ENCODE data around the gene ZC3H7A. TPM values are rescaled to one million over a fixed set of nuclear protein-coding genes. Genes with fewer than 3 reads are reported as not detected.

The ZC3H7A gene
- total and polyA plus RNA-seq, 2 of the 13 experiments (the other 11 are each of a cell fraction or from before 2014, with no cell fraction given), result 29.2 to 36.8 TPM

DNA sequence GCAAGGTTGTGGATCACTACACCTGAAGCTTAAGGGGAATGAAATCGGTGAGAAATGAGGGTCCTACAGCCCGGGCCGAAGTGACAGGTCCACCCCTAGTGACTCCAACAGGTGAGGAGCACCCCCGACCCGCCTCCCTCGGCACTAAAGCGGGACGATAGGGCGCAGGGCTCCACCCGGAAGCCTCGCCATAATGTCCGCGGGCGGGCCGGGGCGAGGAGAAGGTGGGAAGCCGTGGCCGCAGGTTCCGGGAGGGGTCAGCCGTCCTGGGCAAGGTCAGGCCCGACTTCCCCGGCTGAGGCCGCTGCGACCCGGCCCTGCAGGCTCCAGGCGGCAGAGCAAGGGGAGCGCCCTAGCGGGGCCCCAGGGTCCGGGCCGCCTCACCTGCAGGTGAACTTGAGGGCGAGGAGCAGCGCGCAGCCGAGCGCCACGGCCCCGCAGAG lies 54.9 kb downstream of the ZC3H7A start (continued):
- TF ChIP-seq ZNF572 (CRISPR knock-in tag; IDR thresholded peaks at IDR 0.05), result no peak
- no peak for TF ChIP-seq ZNF570 (CRISPR knock-in tag; IDR thresholded peaks at IDR 0.05; ENCODE audit: borderline replicate concordance)
- TF ChIP-seq, protein P1, sequence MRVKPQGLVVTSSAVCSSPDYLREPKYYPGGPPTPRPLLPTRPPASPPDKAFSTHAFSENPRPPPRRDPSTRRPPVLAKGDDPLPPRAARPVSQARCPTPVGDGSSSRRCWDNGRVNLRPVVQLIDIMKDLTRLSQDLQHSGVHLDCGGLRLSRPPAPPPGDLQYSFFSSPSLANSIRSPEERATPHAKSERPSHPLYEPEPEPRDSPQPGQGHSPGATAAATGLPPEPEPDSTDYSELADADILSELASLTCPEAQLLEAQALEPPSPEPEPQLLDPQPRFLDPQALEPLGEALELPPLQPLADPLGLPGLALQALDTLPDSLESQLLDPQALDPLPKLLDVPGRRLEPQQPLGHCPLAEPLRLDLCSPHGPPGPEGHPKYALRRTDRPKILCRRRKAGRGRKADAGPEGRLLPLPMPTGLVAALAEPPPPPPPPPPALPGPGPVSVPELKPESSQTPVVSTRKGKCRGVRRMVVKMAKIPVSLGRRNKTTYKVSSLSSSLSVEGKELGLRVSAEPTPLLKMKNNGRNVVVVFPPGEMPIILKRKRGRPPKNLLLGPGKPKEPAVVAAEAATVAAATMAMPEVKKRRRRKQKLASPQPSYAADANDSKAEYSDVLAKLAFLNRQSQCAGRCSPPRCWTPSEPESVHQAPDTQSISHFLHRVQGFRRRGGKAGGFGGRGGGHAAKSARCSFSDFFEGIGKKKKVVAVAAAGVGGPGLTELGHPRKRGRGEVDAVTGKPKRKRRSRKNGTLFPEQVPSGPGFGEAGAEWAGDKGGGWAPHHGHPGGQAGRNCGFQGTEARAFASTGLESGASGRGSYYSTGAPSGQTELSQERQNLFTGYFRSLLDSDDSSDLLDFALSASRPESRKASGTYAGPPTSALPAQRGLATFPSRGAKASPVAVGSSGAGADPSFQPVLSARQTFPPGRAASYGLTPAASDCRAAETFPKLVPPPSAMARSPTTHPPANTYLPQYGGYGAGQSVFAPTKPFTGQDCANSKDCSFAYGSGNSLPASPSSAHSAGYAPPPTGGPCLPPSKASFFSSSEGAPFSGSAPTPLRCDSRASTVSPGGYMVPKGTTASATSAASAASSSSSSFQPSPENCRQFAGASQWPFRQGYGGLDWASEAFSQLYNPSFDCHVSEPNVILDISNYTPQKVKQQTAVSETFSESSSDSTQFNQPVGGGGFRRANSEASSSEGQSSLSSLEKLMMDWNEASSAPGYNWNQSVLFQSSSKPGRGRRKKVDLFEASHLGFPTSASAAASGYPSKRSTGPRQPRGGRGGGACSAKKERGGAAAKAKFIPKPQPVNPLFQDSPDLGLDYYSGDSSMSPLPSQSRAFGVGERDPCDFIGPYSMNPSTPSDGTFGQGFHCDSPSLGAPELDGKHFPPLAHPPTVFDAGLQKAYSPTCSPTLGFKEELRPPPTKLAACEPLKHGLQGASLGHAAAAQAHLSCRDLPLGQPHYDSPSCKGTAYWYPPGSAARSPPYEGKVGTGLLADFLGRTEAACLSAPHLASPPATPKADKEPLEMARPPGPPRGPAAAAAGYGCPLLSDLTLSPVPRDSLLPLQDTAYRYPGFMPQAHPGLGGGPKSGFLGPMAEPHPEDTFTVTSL (CRISPR knock-in tag; IDR thresholded peaks at IDR 0.05; ENCODE audit: borderline replicate concordance), result no peak
- 0 out of 2 replicates have a peak, but pooled peaks have one; percentile 42 for TF ChIP-seq ZNF232 (CRISPR knock-in tag; IDR thresholded peaks at IDR 0.05; ENCODE audit: borderline replicate concordance)
- TF ChIP-seq RFX1 (IDR thresholded peaks at IDR 0.05), result no peak
- TF ChIP-seq, protein P2, sequence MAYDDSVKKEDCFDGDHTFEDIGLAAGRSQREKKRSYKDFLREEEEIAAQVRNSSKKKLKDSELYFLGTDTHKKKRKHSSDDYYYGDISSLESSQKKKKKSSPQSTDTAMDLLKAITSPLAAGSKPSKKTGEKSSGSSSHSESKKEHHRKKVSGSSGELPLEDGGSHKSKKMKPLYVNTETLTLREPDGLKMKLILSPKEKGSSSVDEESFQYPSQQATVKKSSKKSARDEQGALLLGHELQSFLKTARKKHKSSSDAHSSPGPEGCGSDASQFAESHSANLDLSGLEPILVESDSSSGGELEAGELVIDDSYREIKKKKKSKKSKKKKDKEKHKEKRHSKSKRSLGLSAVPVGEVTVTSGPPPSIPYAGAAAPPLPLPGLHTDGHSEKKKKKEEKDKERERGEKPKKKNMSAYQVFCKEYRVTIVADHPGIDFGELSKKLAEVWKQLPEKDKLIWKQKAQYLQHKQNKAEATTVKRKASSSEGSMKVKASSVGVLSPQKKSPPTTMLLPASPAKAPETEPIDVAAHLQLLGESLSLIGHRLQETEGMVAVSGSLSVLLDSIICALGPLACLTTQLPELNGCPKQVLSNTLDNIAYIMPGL (CRISPR knock-in tag; IDR thresholded peaks at IDR 0.05; ENCODE audit: borderline replicate concordance in 1 of 2, low read depth in 1 of 2), result peak in 1 of 2 experiments; percentile 28; a peak in 3 of 4 replicates
- TF ChIP-seq GABPA (IDR thresholded peaks at IDR 0.05; ENCODE audit: low read depth, low read length), result 0 out of 2 replicates have a peak, but pooled peaks have one; percentile 28
- no peak for TF ChIP-seq GABPA (CRISPR knock-in tag; IDR thresholded peaks at IDR 0.05; ENCODE audit: low read depth)
- peak; percentile 77 for TF ChIP-seq ZNF263 (CRISPR knock-in tag; IDR thresholded peaks at IDR 0.05)
- TF ChIP-seq ATRX (CRISPR knock-in tag; IDR thresholded peaks at IDR 0.05; ENCODE audit: borderline replicate concordance), result no peak
- TF ChIP-seq, protein P3, sequence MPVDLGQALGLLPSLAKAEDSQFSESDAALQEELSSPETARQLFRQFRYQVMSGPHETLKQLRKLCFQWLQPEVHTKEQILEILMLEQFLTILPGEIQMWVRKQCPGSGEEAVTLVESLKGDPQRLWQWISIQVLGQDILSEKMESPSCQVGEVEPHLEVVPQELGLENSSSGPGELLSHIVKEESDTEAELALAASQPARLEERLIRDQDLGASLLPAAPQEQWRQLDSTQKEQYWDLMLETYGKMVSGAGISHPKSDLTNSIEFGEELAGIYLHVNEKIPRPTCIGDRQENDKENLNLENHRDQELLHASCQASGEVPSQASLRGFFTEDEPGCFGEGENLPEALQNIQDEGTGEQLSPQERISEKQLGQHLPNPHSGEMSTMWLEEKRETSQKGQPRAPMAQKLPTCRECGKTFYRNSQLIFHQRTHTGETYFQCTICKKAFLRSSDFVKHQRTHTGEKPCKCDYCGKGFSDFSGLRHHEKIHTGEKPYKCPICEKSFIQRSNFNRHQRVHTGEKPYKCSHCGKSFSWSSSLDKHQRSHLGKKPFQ (CRISPR knock-in tag; IDR thresholded peaks at IDR 0.05; ENCODE audit: insufficient replicate concordance), result peak; percentile 40
- TF ChIP-seq NFE2 (CRISPR knock-in tag; IDR thresholded peaks at IDR 0.05), result no peak
- TF ChIP-seq ZNF557 (CRISPR knock-in tag; IDR thresholded peaks at IDR 0.05), result no peak
- TF ChIP-seq, protein P4, sequence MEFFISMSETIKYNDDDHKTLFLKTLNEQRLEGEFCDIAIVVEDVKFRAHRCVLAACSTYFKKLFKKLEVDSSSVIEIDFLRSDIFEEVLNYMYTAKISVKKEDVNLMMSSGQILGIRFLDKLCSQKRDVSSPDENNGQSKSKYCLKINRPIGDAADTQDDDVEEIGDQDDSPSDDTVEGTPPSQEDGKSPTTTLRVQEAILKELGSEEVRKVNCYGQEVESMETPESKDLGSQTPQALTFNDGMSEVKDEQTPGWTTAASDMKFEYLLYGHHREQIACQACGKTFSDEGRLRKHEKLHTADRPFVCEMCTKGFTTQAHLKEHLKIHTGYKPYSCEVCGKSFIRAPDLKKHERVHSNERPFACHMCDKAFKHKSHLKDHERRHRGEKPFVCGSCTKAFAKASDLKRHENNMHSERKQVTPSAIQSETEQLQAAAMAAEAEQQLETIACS (CRISPR knock-in tag; IDR thresholded peaks at IDR 0.05), result peak; percentile 8; the same call in 1 of the 2 replicates
- TF ChIP-seq RAD21 (CRISPR knock-in tag; IDR thresholded peaks at IDR 0.05), result no peak
- TF ChIP-seq FOSL1 (CRISPR knock-in tag; IDR thresholded peaks at IDR 0.05; ENCODE audit: borderline replicate concordance), result peak; percentile 51; the same call in 1 of the 2 replicates
- no peak for TF ChIP-seq NR2F6 (IDR thresholded peaks at IDR 0.05)
- TF ChIP-seq NR2F6 (CRISPR knock-in tag; IDR thresholded peaks at IDR 0.05), result no peak
- TF ChIP-seq RBM39 (IDR thresholded peaks at IDR 0.05; ENCODE audit: low read depth, low read length, poor library complexity, severe bottlenecking), result no peak
- TF ChIP-seq, protein P5, sequence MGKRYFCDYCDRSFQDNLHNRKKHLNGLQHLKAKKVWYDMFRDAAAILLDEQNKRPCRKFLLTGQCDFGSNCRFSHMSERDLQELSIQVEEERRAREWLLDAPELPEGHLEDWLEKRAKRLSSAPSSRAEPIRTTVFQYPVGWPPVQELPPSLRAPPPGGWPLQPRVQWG (CRISPR knock-in tag; IDR thresholded peaks at IDR 0.05; ENCODE audit: borderline replicate concordance, low read depth), result 0 out of 2 replicates have a peak, but pooled peaks have one; percentile 61

Measured in HepG2 (cell line).